HepG2 (cell line): ENCODE results near the gene NT5C3B. TPM values are rescaled to one million over a fixed set of nuclear protein-coding genes. Genes with fewer than 3 reads are reported as not detected.

Experiments used
- ARID2 ChIP-seq: sonication (generic); formaldehyde crosslinking; IDR thresholded peaks from 2 replicates; pipeline ENCODE4 v1.8.1; 2022; ENCODE audit warnings: mild to moderate bottlenecking, missing genetic modification reagents, borderline replicate concordance
- DZIP1 ChIP-seq: sonication (generic); formaldehyde crosslinking; IDR thresholded peaks from 2 replicates; pipeline ENCODE4 v1.5.0; 2020; ENCODE audit warnings: mild to moderate bottlenecking, missing genetic modification reagents
- HNF1B ChIP-seq: sonication (generic); formaldehyde crosslinking; IDR thresholded peaks from 2 replicates; pipeline ENCODE4 v1.5.1; 2020; ENCODE audit warnings: mild to moderate bottlenecking, moderate library complexity, missing genetic modification reagents
- HOXD1 ChIP-seq: sonication (generic); formaldehyde crosslinking; IDR thresholded peaks from 2 replicates; pipeline ENCODE4 v1.5.0; 2020; ENCODE audit warnings: missing genetic modification reagents
- MEIS2 ChIP-seq: sonication (generic); formaldehyde crosslinking; IDR thresholded peaks from 2 replicates; pipeline ENCODE4 v1.9.0; 2021; ENCODE audit warnings: mild to moderate bottlenecking, missing genetic modification reagents
- NFRKB ChIP-seq: fragments of 450-650 bp; IDR thresholded peaks from 2 replicates; pipeline ENCODE4 v1.6.1; 2017
- PATZ1 ChIP-seq: sonication (generic); formaldehyde crosslinking; IDR thresholded peaks from 2 replicates; pipeline ENCODE4 v1.4.0; 2020; ENCODE audit warnings: missing genetic modification reagents
- REPIN1 ChIP-seq: sonication (generic); formaldehyde crosslinking; IDR thresholded peaks from 2 replicates; pipeline ENCODE4 v1.8.0; 2022; ENCODE audit warnings: missing genetic modification reagents, low read depth, mild to moderate bottlenecking, borderline replicate concordance
- RNF219 ChIP-seq: sonication (generic); formaldehyde crosslinking; IDR thresholded peaks from 2 replicates; pipeline ENCODE4 v1.5.0; 2020; ENCODE audit warnings: mild to moderate bottlenecking, missing genetic modification reagents
- SNAPC2 ChIP-seq: sonication (generic); formaldehyde crosslinking; IDR thresholded peaks from 2 replicates; pipeline ENCODE4 v1.8.1; 2022; ENCODE audit warnings: mild to moderate bottlenecking, missing genetic modification reagents
- SP2 ChIP-seq: sonication (generic); formaldehyde crosslinking; IDR thresholded peaks from 2 replicates; pipeline ENCODE4 v1.5.1; 2020; ENCODE audit warnings: mild to moderate bottlenecking, missing genetic modification reagents
- ZBTB14 ChIP-seq: sonication (generic); formaldehyde crosslinking; IDR thresholded peaks from 2 replicates; pipeline ENCODE4 v1.4.0; 2020; ENCODE audit warnings: missing genetic modification reagents
- ZBTB8A ChIP-seq: sonication (generic); formaldehyde crosslinking; IDR thresholded peaks from 2 replicates; pipeline ENCODE4 v1.4.0; 2020; ENCODE audit warnings: mild to moderate bottlenecking, low read depth, missing genetic modification reagents, borderline replicate concordance
- ZNF136 ChIP-seq: sonication (generic); formaldehyde crosslinking; IDR thresholded peaks from 2 replicates; pipeline ENCODE4 v1.8.1; 2022; ENCODE audit warnings: low read depth, mild to moderate bottlenecking, moderate library complexity, missing genetic modification reagents
- ZNF230 ChIP-seq: sonication (generic); formaldehyde crosslinking; IDR thresholded peaks from 2 replicates; pipeline ENCODE4 v1.4.0; 2020; ENCODE audit warnings: mild to moderate bottlenecking, missing genetic modification reagents
- ZNF333 ChIP-seq: sonication (generic); formaldehyde crosslinking; IDR thresholded peaks from 2 replicates; pipeline ENCODE4 v1.4.0; 2020; ENCODE audit warnings: mild to moderate bottlenecking, missing genetic modification reagents, borderline replicate concordance
- ZNF576 ChIP-seq: sonication (generic); formaldehyde crosslinking; IDR thresholded peaks from 2 replicates; pipeline ENCODE4 v1.4.0; 2020; ENCODE audit warnings: mild to moderate bottlenecking, missing genetic modification reagents
- ZNF737 ChIP-seq: sonication (generic); formaldehyde crosslinking; IDR thresholded peaks from 2 replicates; pipeline ENCODE4 v1.5.0; 2020; ENCODE audit warnings: missing genetic modification reagents, mild to moderate bottlenecking, borderline replicate concordance
- ZNF891 ChIP-seq: sonication (generic); formaldehyde crosslinking; IDR thresholded peaks from 2 replicates; pipeline ENCODE4 v1.5.0; 2020; ENCODE audit warnings: mild to moderate bottlenecking, missing genetic modification reagents
- ZZZ3 ChIP-seq: sonication (generic); formaldehyde crosslinking; IDR thresholded peaks from 2 replicates; pipeline ENCODE4 v1.4.0; 2020; ENCODE audit warnings: missing genetic modification reagents, mild to moderate bottlenecking, borderline replicate concordance
- polyA plus RNA-seq, 8 experiments: library from polyadenylated mRNA; depleted of rRNA in 3 of 8; stranded (reverse) in 7 of 8; unstranded in 1 of 8; fragments of >200 nt; fragmentation: Illumina TruSeq in 4 of 8; extraction: Trizol in 4 of 8; gene quantifications; 2 replicates each; pipeline versions ENCODE4 v1.2.1 to v1.2.3, GENCODE V29; 2011 to 2016; ENCODE audit warnings: low read depth in 4 of 8, missing spikeins in 1 of 8, mixed read lengths in 1 of 8; ENCODE audit not compliant: insufficient read depth in 1 of 8
- total RNA-seq, 5 experiments: library from RNA; depleted of rRNA; stranded (reverse); fragments of >200 nt; fragmentation: Illumina TruSeq; extraction: Trizol; gene quantifications; 2 replicates each; pipeline ENCODE4 v1.2.3, GENCODE V29; 2016; ENCODE audit warnings: low read depth in 1 of 5

Gene NT5C3B
- total and polyA plus RNA-seq, 2 of the 13 experiments (the other 11 are each of a cell fraction or from before 2014, with no cell fraction given), result 104 to 126 TPM

- TF ChIP-seq SNAPC2 (CRISPR knock-in tag), result 0 out of 2 replicates have a peak, but pooled peaks have one; percentile 28
- no peak for TF ChIP-seq MEIS2
- TF ChIP-seq SP2 (CRISPR knock-in tag), result peak; percentile 56
- 0 out of 2 replicates have a peak, but pooled peaks have one; percentile 33 for TF ChIP-seq ZZZ3
- no peak for TF ChIP-seq ZNF230 (CRISPR knock-in tag)
- 0 out of 2 replicates have a peak, but pooled peaks have one; percentile 55 for TF ChIP-seq ARID2 (CRISPR knock-in tag)
- peak; percentile 5; the same call in 1 of the 2 replicates for TF ChIP-seq ZNF576 (CRISPR knock-in tag)
- no peak for TF ChIP-seq NFRKB
- no peak for TF ChIP-seq RNF219 (CRISPR knock-in tag)
- TF ChIP-seq REPIN1 (CRISPR knock-in tag), result peak; percentile 14; the same call in 1 of the 2 replicates
- 0 out of 2 replicates have a peak, but pooled peaks have one; percentile 37 for TF ChIP-seq HOXD1 (CRISPR knock-in tag)
- TF ChIP-seq HNF1B (CRISPR knock-in tag), result peak; percentile 39; the same call in 1 of the 2 replicates
- no peak for TF ChIP-seq DZIP1 (CRISPR knock-in tag)
- no peak for TF ChIP-seq ZNF891 (CRISPR knock-in tag)
- peak; percentile 62 for TF ChIP-seq ZBTB14
- peak; percentile 31 for TF ChIP-seq PATZ1
- peak; percentile 18 for TF ChIP-seq ZNF737 (CRISPR knock-in tag)
- 0 out of 2 replicates have a peak, but pooled peaks have one; percentile 1 for TF ChIP-seq ZNF136 (CRISPR knock-in tag)
- TF ChIP-seq ZBTB8A (CRISPR knock-in tag), result 0 out of 2 replicates have a peak, but pooled peaks have one; percentile 20
- TF ChIP-seq ZNF333 (CRISPR knock-in tag), result 0 out of 2 replicates have a peak, but pooled peaks have one; percentile 32
These were observed 28.4 kb upstream of the NT5C3B start (continued) for GRCh38 chr17:41864498-41864835.
